ENCODE data around the gene UNCX. TPM values are rescaled to one million over a fixed set of nuclear protein-coding genes. Genes with fewer than 3 reads are reported as not detected.

Gene UNCX
- total RNA-seq, 1 experiment from 2014 or later, result not detected

DNA sequence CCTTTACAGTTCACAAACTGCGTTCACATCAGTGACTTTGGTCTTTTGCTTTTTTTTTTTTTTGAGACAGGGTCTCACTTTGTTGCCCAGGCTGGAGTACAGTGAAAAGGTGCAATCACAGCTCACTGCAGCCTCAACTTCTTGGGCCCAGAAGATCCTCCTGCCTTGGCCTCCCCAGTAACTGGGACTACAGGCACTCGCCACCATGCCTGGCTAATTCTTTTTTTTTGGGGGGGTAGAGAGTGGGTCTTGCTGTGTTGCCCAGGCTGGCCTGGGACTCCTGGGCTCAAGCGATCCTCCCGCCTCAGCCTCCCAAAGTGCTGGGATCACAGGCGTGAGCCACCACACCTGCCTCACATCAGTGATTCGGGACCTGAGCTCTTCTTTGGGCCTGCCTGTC lies 35.7 kb upstream of the UNCX start:
- RAD21 ChIA-PET (ENCODE audit: low non-redundant PET in 1 of 2, low total read pairs in 2 of 2, uncharacterized antibody in 2 of 2, unreplicated experiment in 2 of 2), result no interaction called here
- peaks cover 6% of the 10 kb centered on the region; the same call in 1 of the 2 replicates for H3K27me3 ChIP-seq (ENCODE audit: insufficient read depth, low read length)
- TF ChIP-seq SP1 (IDR thresholded peaks at IDR 0.05; ENCODE audit: low read depth), result no peak
- no peak for TF ChIP-seq ZNF274 (IDR thresholded peaks at IDR 0.05; ENCODE audit: low read depth, low read length)
- no peak for TF ChIP-seq EZH2phosphoT487 (IDR thresholded peaks at IDR 0.05; ENCODE audit: borderline replicate concordance)
- TF ChIP-seq YY1 (IDR thresholded peaks at IDR 0.05; ENCODE audit: extremely low read depth, insufficient replicate concordance, low read depth, low read length), result no peak
- TF ChIP-seq ZFX (IDR thresholded peaks at IDR 0.05), result no peak
- TF ChIP-seq, protein P1, sequence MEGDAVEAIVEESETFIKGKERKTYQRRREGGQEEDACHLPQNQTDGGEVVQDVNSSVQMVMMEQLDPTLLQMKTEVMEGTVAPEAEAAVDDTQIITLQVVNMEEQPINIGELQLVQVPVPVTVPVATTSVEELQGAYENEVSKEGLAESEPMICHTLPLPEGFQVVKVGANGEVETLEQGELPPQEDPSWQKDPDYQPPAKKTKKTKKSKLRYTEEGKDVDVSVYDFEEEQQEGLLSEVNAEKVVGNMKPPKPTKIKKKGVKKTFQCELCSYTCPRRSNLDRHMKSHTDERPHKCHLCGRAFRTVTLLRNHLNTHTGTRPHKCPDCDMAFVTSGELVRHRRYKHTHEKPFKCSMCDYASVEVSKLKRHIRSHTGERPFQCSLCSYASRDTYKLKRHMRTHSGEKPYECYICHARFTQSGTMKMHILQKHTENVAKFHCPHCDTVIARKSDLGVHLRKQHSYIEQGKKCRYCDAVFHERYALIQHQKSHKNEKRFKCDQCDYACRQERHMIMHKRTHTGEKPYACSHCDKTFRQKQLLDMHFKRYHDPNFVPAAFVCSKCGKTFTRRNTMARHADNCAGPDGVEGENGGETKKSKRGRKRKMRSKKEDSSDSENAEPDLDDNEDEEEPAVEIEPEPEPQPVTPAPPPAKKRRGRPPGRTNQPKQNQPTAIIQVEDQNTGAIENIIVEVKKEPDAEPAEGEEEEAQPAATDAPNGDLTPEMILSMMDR (IDR thresholded peaks at IDR 0.05 in 2 of 3, conservative IDR thresholded peaks at IDR 0.05 in 1 of 3; ENCODE audit: borderline replicate concordance in 1 of 3, insufficient read depth in 1 of 3, low read depth in 2 of 3, low read length in 2 of 3), result no peak
- no peak for TF ChIP-seq CBX3 (IDR thresholded peaks at IDR 0.05; ENCODE audit: low read depth)
- no peak for TF ChIP-seq TCF7L2 (IDR thresholded peaks at IDR 0.05; ENCODE audit: borderline replicate concordance, extremely low read depth, insufficient read depth, insufficient read length)
- no peak for TF ChIP-seq SRF (IDR thresholded peaks at IDR 0.05; ENCODE audit: low read depth)
- no peak for TF ChIP-seq JUND (IDR thresholded peaks at IDR 0.05)
- H4K20me1 ChIP-seq (ENCODE audit: insufficient read depth), result no peaks in the 10 kb centered on the region
- H3K36me3 ChIP-seq (ENCODE audit: control insufficient read depth in 1 of 2, insufficient read depth in 2 of 2, low read length in 2 of 2), result no peaks in the 10 kb centered on the region
- H3K79me2 ChIP-seq (ENCODE audit: insufficient read depth, low read length), result no peaks in the 10 kb centered on the region
- no peak overlapping the region for H3K27ac ChIP-seq (ENCODE audit: low read depth, low read length)
- H3K4me1 ChIP-seq (ENCODE audit: control insufficient read depth in 1 of 2, insufficient read depth in 2 of 2, low read length in 2 of 2), result peaks cover 6 to 13% of the 10 kb centered on the region in 2 experiments; a peak in 3 of 4 replicates
- intact Hi-C loops (cut with micrococcal nuclease), result no loop called here
- H3K4me2 ChIP-seq (ENCODE audit: low read length), result no peak overlapping the region
- no peaks in the 10 kb centered on the region for H3K9me3 ChIP-seq (ENCODE audit: control insufficient read depth in 1 of 2, insufficient read depth in 1 of 2, low read depth in 1 of 2, low read length in 2 of 2)
- no TSS peak for BruUV-seq (replicated peaks)
- no peak overlapping the region for H2AFZ ChIP-seq (ENCODE audit: low read depth, low read length, poor library complexity, severe bottlenecking)
- CTCF ChIA-PET, result interaction anchor here (0.8 kb wide), 1 partner anchor 14 kb away, joined by 3 read pairs; no protein-coding TSS in a partner anchor
- H3K9ac ChIP-seq (ENCODE audit: low read length), result no peak overlapping the region
- POLR2A ChIA-PET, result no interaction called here
- no peak overlapping the region for H3K4me3 ChIP-seq (replicated peaks in 1 of 2; ENCODE audit: low read depth in 1 of 2, low read length in 2 of 2)
- ATAC-seq (no peak), DNase-seq (ENCODE audit: low read depth, low spot score) (no peak)
- no peaks in the 10 kb centered on the region for H3K9me2 ChIP-seq (ENCODE audit: insufficient read depth)

Measured in HCT116 (cell line).